Upper lobe of left lung (tissue), 6 donors: ENCODE measurements around the gene SMO. TPM values are rescaled to one million over a fixed set of nuclear protein-coding genes. Genes with fewer than 3 reads are reported as not detected.

Source experiments
- ATAC-seq, 2 donors: fragments of 200-7000 bp; cut with Tn5 transposase; one replicate each; pipeline ENCODE4 v1.9.1; 2022; ENCODE audit warnings: mild to moderate bottlenecking in 2 of 2, moderate library complexity in 2 of 2; ENCODE audit not compliant: low FRiP score in 2 of 2
- DNase-seq, 2 donors: peaks; one replicate each; pipeline ENCODE4 v3.0.0-alpha.2; 2019 to 2020
- H3K27ac ChIP-seq, 4 donors: fragments of 200-600 bp; sonication (generic); one replicate each; pipeline ENCODE4 v1.5.1; 2016 to 2019
- H3K27me3 ChIP-seq, 4 donors: fragments of 200-600 bp; sonication (generic); one replicate each; pipeline ENCODE4 v1.5.1; 2017 to 2019
- H3K36me3 ChIP-seq, 4 donors: fragments of 200-600 bp; sonication (generic); one replicate each; pipeline ENCODE4 v1.5.1; 2016 to 2019
- H3K4me1 ChIP-seq, 4 donors: fragments of 200-600 bp; sonication (generic); one replicate each; pipeline ENCODE4 v1.5.1; 2018 to 2019
- H3K4me3 ChIP-seq, 4 donors: fragments of 200-600 bp; sonication (generic); one replicate each; pipeline ENCODE4 v1.5.1; 2017 to 2019; ENCODE audit warnings: mild to moderate bottlenecking in 2 of 4, moderate library complexity in 1 of 4
- H3K9me3 ChIP-seq, 4 donors: fragments of 200-600 bp; sonication (generic); one replicate each; pipeline ENCODE4 v1.5.1; 2018 to 2019
- EP300 ChIP-seq, 4 donors: sonication (generic); formaldehyde crosslinking; IDR thresholded peaks; one replicate each; pipeline ENCODE4 v1.5.1; 2017; ENCODE audit warnings: antibody characterized with exemption in 4 of 4, control low read depth in 2 of 4
- POLR2A ChIP-seq, 4 donors: fragments of 450-650 bp; IDR thresholded peaks; one replicate each; pipeline ENCODE4 v1.5.1; 2016 to 2017; ENCODE audit warnings: antibody characterized with exemption in 4 of 4, mild to moderate bottlenecking in 2 of 4
- POLR2AphosphoS5 ChIP-seq, 2 donors: sonication (generic); formaldehyde crosslinking; IDR thresholded peaks; one replicate each; pipeline ENCODE4 v1.5.1; 2017; ENCODE audit warnings: antibody characterized with exemption in 2 of 2
- WGBS, 2 donors: methylation state at CpG; one replicate each; pipeline ENCODE4 v1.1.5; 2017 to 2018; 5-methylcytosine and 5-hydroxymethylcytosine counted together
- total RNA-seq, 6 donors: library from RNA; depleted of rRNA in 4 of 6; stranded (reverse); fragments of >200 nt in 4 of 6; gene quantifications; one replicate each; pipeline versions ENCODE4 v1.1.0 to v1.2.1, GENCODE V29; 2016 to 2021
- TF ChIP-seq, protein P1 (sequence below), 6 experiments: fragments of 450-650 bp in 4 of 6; fragments of 200-600 bp in 2 of 6; sonication (generic) in 2 of 6; IDR thresholded peaks; one replicate each; pipeline ENCODE4 v1.5.1; 2016 to 2019; ENCODE audit warnings: antibody characterized with exemption in 6 of 6
- donor health status: DM: no; HTN: no; CAD: no; lungs with moderate emphysema.
- donor health status: DM: no; HTN: yes; CAD: no; lungs with severe emphysema.

SMO gene
- total RNA-seq, 6 donors from 2014 or later, result 1.7 to 7.3 (median 2.6) TPM

DNA sequence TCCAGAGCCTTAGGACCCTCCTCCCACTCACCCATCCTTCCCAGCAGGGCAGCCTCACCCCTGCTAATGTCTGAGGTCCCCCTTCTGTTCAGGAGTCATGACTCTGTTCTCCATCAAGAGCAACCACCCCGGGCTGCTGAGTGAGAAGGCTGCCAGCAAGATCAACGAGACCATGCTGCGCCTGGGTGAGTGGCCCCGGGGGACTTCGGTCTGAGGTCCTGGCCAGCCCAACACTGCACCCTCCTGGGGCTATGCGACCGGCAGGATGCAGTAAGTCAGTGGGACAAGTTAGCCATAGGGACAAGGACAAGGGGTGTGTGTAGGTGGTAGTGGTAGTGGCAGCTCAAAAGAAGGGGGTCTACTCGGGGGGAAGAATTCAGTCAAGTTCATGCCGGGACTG is 20.2 kb downstream of the SMO start:
- no peak overlapping the region for H3K27ac ChIP-seq
- 71 to 80% methylated on average over 9 of the region's 9 CpGs for WGBS, 2 donors
- no peaks in the 10 kb centered on the region for H3K36me3 ChIP-seq
- DNase-seq (no peak), ATAC-seq (no peak)
- no peaks in the 10 kb centered on the region for H3K4me1 ChIP-seq
- TF ChIP-seq, protein P1, sequence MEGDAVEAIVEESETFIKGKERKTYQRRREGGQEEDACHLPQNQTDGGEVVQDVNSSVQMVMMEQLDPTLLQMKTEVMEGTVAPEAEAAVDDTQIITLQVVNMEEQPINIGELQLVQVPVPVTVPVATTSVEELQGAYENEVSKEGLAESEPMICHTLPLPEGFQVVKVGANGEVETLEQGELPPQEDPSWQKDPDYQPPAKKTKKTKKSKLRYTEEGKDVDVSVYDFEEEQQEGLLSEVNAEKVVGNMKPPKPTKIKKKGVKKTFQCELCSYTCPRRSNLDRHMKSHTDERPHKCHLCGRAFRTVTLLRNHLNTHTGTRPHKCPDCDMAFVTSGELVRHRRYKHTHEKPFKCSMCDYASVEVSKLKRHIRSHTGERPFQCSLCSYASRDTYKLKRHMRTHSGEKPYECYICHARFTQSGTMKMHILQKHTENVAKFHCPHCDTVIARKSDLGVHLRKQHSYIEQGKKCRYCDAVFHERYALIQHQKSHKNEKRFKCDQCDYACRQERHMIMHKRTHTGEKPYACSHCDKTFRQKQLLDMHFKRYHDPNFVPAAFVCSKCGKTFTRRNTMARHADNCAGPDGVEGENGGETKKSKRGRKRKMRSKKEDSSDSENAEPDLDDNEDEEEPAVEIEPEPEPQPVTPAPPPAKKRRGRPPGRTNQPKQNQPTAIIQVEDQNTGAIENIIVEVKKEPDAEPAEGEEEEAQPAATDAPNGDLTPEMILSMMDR (IDR thresholded peaks at IDR 0.05), result no peak
- TF ChIP-seq POLR2A (IDR thresholded peaks at IDR 0.05) (no peak), EP300 (IDR thresholded peaks at IDR 0.05) (no peak), POLR2AphosphoS5 (IDR thresholded peaks at IDR 0.05) (no peak)
- no peak overlapping the region for H3K4me3 ChIP-seq
- no peaks in the 10 kb centered on the region for H3K27me3 ChIP-seq
- no peaks in the 10 kb centered on the region for H3K9me3 ChIP-seq

GRCh38 chr7:129209067-129209926 is 20.9 kb downstream of the SMO start:
- 79 to 84% methylated on average over 15 of the region's 15 CpGs for WGBS, 2 donors
- H3K4me3 ChIP-seq, result no peak overlapping the region
- H3K9me3 ChIP-seq, result no peaks in the 10 kb centered on the region
- no peaks in the 10 kb centered on the region for H3K4me1 ChIP-seq
- TF ChIP-seq EP300 (IDR thresholded peaks at IDR 0.05) (no peak), POLR2AphosphoS5 (IDR thresholded peaks at IDR 0.05) (no peak), POLR2A (IDR thresholded peaks at IDR 0.05) (no peak)
- TF ChIP-seq, protein P1 (IDR thresholded peaks at IDR 0.05), result no peak
- H3K36me3 ChIP-seq, result no peaks in the 10 kb centered on the region
- ATAC-seq, result no peak
- H3K27ac ChIP-seq, result no peak overlapping the region
- H3K27me3 ChIP-seq, result no peaks in the 10 kb centered on the region
- no peak for DNase-seq

- H3K36me3 ChIP-seq, result no peaks in the 10 kb centered on the region
- ATAC-seq (peak; percentile 77 to 83), DNase-seq (peak; percentile 75 to 88)
Observed at GRCh38 chr7:129210256-129210988, 22.0 kb downstream of the SMO start.

GRCh38 chr7:129210989-129211312 is 22.5 kb downstream of the SMO start:
- Histone ChIP-seq H3K27me3 (no peaks in the 10 kb centered on the region), H3K4me3 (no peak overlapping the region), H3K27ac (no peak overlapping the region), H3K9me3 (no peaks in the 10 kb centered on the region), H3K36me3 (no peaks in the 10 kb centered on the region), H3K4me1 (no peaks in the 10 kb centered on the region)
- DNase-seq, result peak in 1 of 2 donors; percentile 72
- TF ChIP-seq EP300 (IDR thresholded peaks at IDR 0.05), result no peak
- TF ChIP-seq POLR2A (IDR thresholded peaks at IDR 0.05), result no peak
- no peak for TF ChIP-seq POLR2AphosphoS5 (IDR thresholded peaks at IDR 0.05)
- TF ChIP-seq, protein P1 (IDR thresholded peaks at IDR 0.05), result no peak
- 92 to 94% methylated on average over 14 of the region's 14 CpGs for WGBS, 2 donors
- no peak for ATAC-seq

More at GRCh38 chr7:129210256-129210988, 22.0 kb downstream of the SMO start:
- Histone ChIP-seq H3K9me3 (no peaks in the 10 kb centered on the region), H3K4me3 (no peak overlapping the region), H3K27ac (no peak overlapping the region), H3K4me1 (no peaks in the 10 kb centered on the region), H3K27me3 (no peaks in the 10 kb centered on the region)
- 65 to 76% methylated on average over 12 to 16 of the region's 16 CpGs for WGBS, 2 donors
- no peak for TF ChIP-seq POLR2A (IDR thresholded peaks at IDR 0.05)
- TF ChIP-seq, protein P1 (IDR thresholded peaks at IDR 0.05), result peak; percentile 63 to 86 (median 80)
